Measurements from ENCODE around the gene IL10RA.

GRCh38 chr11:117969160-117969991 lies 16.8 kb upstream of the IL10RA start:
- TF ChIP-seq CTCF (IDR thresholded peaks at IDR 0.05 in 2 of 3, conservative IDR thresholded peaks at IDR 0.05 in 1 of 3; ENCODE audit: borderline replicate concordance in 1 of 3, insufficient read depth in 1 of 3, low read depth in 2 of 3, low read length in 2 of 3) = no peak
- TF ChIP-seq ZNF274 (IDR thresholded peaks at IDR 0.05; ENCODE audit: low read depth, low read length) = no peak
- TF ChIP-seq FOSL1 (IDR thresholded peaks at IDR 0.05; ENCODE audit: low read depth) = no peak
- TF ChIP-seq MAX (IDR thresholded peaks at IDR 0.05) = no peak
- no peak for TF ChIP-seq REST (IDR thresholded peaks at IDR 0.05; ENCODE audit: low read depth)
- no peak for TF ChIP-seq RAD21 (IDR thresholded peaks at IDR 0.05; ENCODE audit: low read depth)
- no peak for TF ChIP-seq SP1 (IDR thresholded peaks at IDR 0.05; ENCODE audit: low read depth)
- TF ChIP-seq POLR2A (IDR thresholded peaks at IDR 0.05; ENCODE audit: borderline replicate concordance, extremely low read depth, insufficient read depth, insufficient read length) = no peak
- TF ChIP-seq EZH2phosphoT487 (IDR thresholded peaks at IDR 0.05; ENCODE audit: borderline replicate concordance) = no peak
- no peak for TF ChIP-seq SRF (IDR thresholded peaks at IDR 0.05; ENCODE audit: low read depth)
- TF ChIP-seq POLR2AphosphoS5 (IDR thresholded peaks at IDR 0.05; ENCODE audit: low read depth, low read length) = no peak

Data from HCT116 (cell line).